Retina (tissue), 1 donor: Measurements from ENCODE around the gene CIAO2B.
"Not testable (repeated sequence)": the region's sequence is repeated elsewhere in the genome, so short reads cannot be mapped to it uniquely, and the experiment has no call there.

Experiments used
- DNase-seq: peaks from one replicate; pipeline ENCODE4 v3.0.0-alpha.2; 2016

CIAO2B gene

GRCh38 chr16:66934138-66934838 is at the start of gene CIAO2B:
TSS of gene CIAO2B (minus strand) at chr16:66934402. CDS start at chr16:66934364, 38 bp downstream.
- DNase-seq, result peak; percentile 96

- no peak for DNase-seq
Measured at GRCh38 chr16:66983033-66983432, 48.8 kb upstream of the CIAO2B start.

- DNase-seq, result no peak
Measured at GRCh38 chr16:66979011-66979717, 45.0 kb upstream of the CIAO2B start.

- DNase-seq, result peak; percentile 88
Measured at GRCh38 chr16:66977341-66978113, 43.3 kb upstream of the CIAO2B start.

GRCh38 chr16:66976746-66977145 is 42.5 kb upstream of the CIAO2B start:
- peak; percentile 54 for DNase-seq

- DNase-seq, result no peak
Measured at GRCh38 chr16:66975302-66975893, 41.2 kb upstream of the CIAO2B start.

- not testable (repeated sequence) for DNase-seq
Measured at GRCh38 chr16:66974932-66975246, 40.7 kb upstream of the CIAO2B start.

- not testable (repeated sequence) for DNase-seq
Measured at GRCh38 chr16:66974156-66974931, 40.1 kb upstream of the CIAO2B start.

GRCh38 chr16:66973716-66974115 is 39.5 kb upstream of the CIAO2B start:
- DNase-seq, result no peak

- no peak for DNase-seq
Measured at GRCh38 chr16:66972983-66973382, 38.8 kb upstream of the CIAO2B start.

- no peak for DNase-seq
Measured at GRCh38 chr16:66970775-66971720, 36.8 kb upstream of the CIAO2B start.

- DNase-seq, result no peak
Measured at GRCh38 chr16:66968847-66969246, 34.6 kb upstream of the CIAO2B start.

- DNase-seq, result no peak
Measured at GRCh38 chr16:66964049-66964448, 29.8 kb upstream of the CIAO2B start.

- DNase-seq, result no peak
Measured at GRCh38 chr16:66961914-66962313, 27.7 kb upstream of the CIAO2B start.

- DNase-seq, result peak; percentile 66
Measured at GRCh38 chr16:66961065-66961744, 27.0 kb upstream of the CIAO2B start, which contains the start of gene CES3. TSS of gene CES3 (plus strand) at chr16:66961266. CDS start at chr16:66961308, 42 bp downstream.

GRCh38 chr16:66960270-66960669 is 26.1 kb upstream of the CIAO2B start:
- DNase-seq, result no peak

GRCh38 chr16:66959704-66960161 is 25.5 kb upstream of the CIAO2B start:
- no peak for DNase-seq

GRCh38 chr16:66958857-66959703 is 24.9 kb upstream of the CIAO2B start:
- DNase-seq, result no peak

- not testable (repeated sequence) for DNase-seq
Measured at GRCh38 chr16:66956154-66956457, 21.9 kb upstream of the CIAO2B start.
